ENCODE results near the gene TIMM22.

Gene TIMM22

GRCh38 chr17:1027044-1027443 is 30.1 kb downstream of the TIMM22 start:
- Histone ChIP-seq H3K27me3 (no peaks in the 10 kb centered on the region), H3K36me3 (peaks cover 70% of the 10 kb centered on the region), H3K4me1 (ENCODE audit: control insufficient read depth in 1 of 2, insufficient read depth in 1 of 2, low read depth in 1 of 2, low read length in 1 of 2) (no peaks in the 10 kb centered on the region), H3K27ac (no peak overlapping the region), H3K9me3 (no peaks in the 10 kb centered on the region), H3K4me3 (ENCODE audit: low read depth in 1 of 2, low read length in 1 of 2) (no peak overlapping the region)
- no peak for TF ChIP-seq CTCF (IDR thresholded peaks at IDR 0.05)

GRCh38 chr17:1029196-1029921 is 32.4 kb downstream of the TIMM22 start:
- peaks cover 76% of the 10 kb centered on the region for H3K36me3 ChIP-seq
- H3K4me1 ChIP-seq (ENCODE audit: control insufficient read depth in 1 of 2, insufficient read depth in 1 of 2, low read depth in 1 of 2, low read length in 1 of 2), result peaks cover 0 to 3% of the 10 kb centered on the region in 2 experiments
- H3K9me3 ChIP-seq, result no peaks in the 10 kb centered on the region
- H3K27ac ChIP-seq, result no peak overlapping the region
- no peak overlapping the region for H3K4me3 ChIP-seq (ENCODE audit: low read depth in 1 of 2, low read length in 1 of 2)
- H3K27me3 ChIP-seq, result no peaks in the 10 kb centered on the region
- no peak for TF ChIP-seq CTCF (IDR thresholded peaks at IDR 0.05)

- Histone ChIP-seq H3K4me3 (ENCODE audit: low read depth in 1 of 2, low read length in 1 of 2) (no peak overlapping the region), H3K4me1 (ENCODE audit: control insufficient read depth in 1 of 2, insufficient read depth in 1 of 2, low read depth in 1 of 2, low read length in 1 of 2) (peaks cover 0 to 3% of the 10 kb centered on the region in 2 experiments), H3K9me3 (no peaks in the 10 kb centered on the region), H3K27me3 (no peaks in the 10 kb centered on the region), H3K27ac (no peak overlapping the region), H3K36me3 (peaks cover 82% of the 10 kb centered on the region)
- no peak for TF ChIP-seq CTCF (IDR thresholded peaks at IDR 0.05)
Observed at GRCh38 chr17:1029922-1030644, 33.2 kb downstream of the TIMM22 start.

GRCh38 chr17:1030684-1031532 is 34.0 kb downstream of the TIMM22 start:
- H3K27ac ChIP-seq, result no peak overlapping the region
- H3K36me3 ChIP-seq, result peaks cover 76% of the 10 kb centered on the region
- peaks cover 0 to 3% of the 10 kb centered on the region in 2 experiments for H3K4me1 ChIP-seq (ENCODE audit: control insufficient read depth in 1 of 2, insufficient read depth in 1 of 2, low read depth in 1 of 2, low read length in 1 of 2)
- no peaks in the 10 kb centered on the region for H3K9me3 ChIP-seq
- no peak for TF ChIP-seq CTCF (IDR thresholded peaks at IDR 0.05)
- no peak overlapping the region for H3K4me3 ChIP-seq (ENCODE audit: low read depth in 1 of 2, low read length in 1 of 2)
- no peaks in the 10 kb centered on the region for H3K27me3 ChIP-seq

- Histone ChIP-seq H3K36me3 (peaks cover 68% of the 10 kb centered on the region), H3K4me3 (ENCODE audit: low read depth in 1 of 2, low read length in 1 of 2) (no peak overlapping the region)
Observed at GRCh38 chr17:1031711-1032110, 34.8 kb downstream of the TIMM22 start.

More at GRCh38 chr17:1031711-1032110, 34.8 kb downstream of the TIMM22 start:
- no peaks in the 10 kb centered on the region for H3K27me3 ChIP-seq
- no peaks in the 10 kb centered on the region for H3K9me3 ChIP-seq
- H3K27ac ChIP-seq, result no peak overlapping the region
- peaks cover 0 to 3% of the 10 kb centered on the region in 2 experiments for H3K4me1 ChIP-seq (ENCODE audit: control insufficient read depth in 1 of 2, insufficient read depth in 1 of 2, low read depth in 1 of 2, low read length in 1 of 2)
- TF ChIP-seq CTCF (IDR thresholded peaks at IDR 0.05), result no peak
